Measurements from ENCODE around the gene CC2D2B. TPM values are rescaled to one million over a fixed set of nuclear protein-coding genes. Genes with fewer than 3 reads are reported as not detected.
"Not testable (repeated sequence)": the region's sequence is repeated elsewhere in the genome, so short reads cannot be mapped to it uniquely, and the experiment has no call there.

The CC2D2B gene
- total and polyA plus RNA-seq, 2 experiments from 2014 or later, result 0.24 to 0.92 TPM

DNA sequence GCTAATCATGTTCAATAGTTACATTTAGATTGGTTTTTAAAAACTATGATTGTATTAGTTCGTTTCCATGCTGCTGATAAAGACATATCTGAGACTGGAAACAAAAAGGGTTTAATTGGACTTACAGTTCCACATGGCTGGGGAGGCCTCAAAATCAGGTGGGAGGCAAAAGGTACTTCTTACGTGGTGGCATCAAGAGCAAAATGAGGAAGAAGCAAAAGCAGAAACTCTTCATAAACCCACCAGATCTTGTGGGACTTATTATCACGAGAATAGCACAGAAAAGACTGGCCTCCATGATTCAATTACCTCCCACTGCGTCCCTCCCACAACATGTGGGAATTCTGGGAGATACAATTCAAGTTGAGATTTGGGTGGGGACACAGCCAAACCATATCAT is 34.1 kb upstream of the CC2D2B start (continued):
- TF ChIP-seq, protein P1, sequence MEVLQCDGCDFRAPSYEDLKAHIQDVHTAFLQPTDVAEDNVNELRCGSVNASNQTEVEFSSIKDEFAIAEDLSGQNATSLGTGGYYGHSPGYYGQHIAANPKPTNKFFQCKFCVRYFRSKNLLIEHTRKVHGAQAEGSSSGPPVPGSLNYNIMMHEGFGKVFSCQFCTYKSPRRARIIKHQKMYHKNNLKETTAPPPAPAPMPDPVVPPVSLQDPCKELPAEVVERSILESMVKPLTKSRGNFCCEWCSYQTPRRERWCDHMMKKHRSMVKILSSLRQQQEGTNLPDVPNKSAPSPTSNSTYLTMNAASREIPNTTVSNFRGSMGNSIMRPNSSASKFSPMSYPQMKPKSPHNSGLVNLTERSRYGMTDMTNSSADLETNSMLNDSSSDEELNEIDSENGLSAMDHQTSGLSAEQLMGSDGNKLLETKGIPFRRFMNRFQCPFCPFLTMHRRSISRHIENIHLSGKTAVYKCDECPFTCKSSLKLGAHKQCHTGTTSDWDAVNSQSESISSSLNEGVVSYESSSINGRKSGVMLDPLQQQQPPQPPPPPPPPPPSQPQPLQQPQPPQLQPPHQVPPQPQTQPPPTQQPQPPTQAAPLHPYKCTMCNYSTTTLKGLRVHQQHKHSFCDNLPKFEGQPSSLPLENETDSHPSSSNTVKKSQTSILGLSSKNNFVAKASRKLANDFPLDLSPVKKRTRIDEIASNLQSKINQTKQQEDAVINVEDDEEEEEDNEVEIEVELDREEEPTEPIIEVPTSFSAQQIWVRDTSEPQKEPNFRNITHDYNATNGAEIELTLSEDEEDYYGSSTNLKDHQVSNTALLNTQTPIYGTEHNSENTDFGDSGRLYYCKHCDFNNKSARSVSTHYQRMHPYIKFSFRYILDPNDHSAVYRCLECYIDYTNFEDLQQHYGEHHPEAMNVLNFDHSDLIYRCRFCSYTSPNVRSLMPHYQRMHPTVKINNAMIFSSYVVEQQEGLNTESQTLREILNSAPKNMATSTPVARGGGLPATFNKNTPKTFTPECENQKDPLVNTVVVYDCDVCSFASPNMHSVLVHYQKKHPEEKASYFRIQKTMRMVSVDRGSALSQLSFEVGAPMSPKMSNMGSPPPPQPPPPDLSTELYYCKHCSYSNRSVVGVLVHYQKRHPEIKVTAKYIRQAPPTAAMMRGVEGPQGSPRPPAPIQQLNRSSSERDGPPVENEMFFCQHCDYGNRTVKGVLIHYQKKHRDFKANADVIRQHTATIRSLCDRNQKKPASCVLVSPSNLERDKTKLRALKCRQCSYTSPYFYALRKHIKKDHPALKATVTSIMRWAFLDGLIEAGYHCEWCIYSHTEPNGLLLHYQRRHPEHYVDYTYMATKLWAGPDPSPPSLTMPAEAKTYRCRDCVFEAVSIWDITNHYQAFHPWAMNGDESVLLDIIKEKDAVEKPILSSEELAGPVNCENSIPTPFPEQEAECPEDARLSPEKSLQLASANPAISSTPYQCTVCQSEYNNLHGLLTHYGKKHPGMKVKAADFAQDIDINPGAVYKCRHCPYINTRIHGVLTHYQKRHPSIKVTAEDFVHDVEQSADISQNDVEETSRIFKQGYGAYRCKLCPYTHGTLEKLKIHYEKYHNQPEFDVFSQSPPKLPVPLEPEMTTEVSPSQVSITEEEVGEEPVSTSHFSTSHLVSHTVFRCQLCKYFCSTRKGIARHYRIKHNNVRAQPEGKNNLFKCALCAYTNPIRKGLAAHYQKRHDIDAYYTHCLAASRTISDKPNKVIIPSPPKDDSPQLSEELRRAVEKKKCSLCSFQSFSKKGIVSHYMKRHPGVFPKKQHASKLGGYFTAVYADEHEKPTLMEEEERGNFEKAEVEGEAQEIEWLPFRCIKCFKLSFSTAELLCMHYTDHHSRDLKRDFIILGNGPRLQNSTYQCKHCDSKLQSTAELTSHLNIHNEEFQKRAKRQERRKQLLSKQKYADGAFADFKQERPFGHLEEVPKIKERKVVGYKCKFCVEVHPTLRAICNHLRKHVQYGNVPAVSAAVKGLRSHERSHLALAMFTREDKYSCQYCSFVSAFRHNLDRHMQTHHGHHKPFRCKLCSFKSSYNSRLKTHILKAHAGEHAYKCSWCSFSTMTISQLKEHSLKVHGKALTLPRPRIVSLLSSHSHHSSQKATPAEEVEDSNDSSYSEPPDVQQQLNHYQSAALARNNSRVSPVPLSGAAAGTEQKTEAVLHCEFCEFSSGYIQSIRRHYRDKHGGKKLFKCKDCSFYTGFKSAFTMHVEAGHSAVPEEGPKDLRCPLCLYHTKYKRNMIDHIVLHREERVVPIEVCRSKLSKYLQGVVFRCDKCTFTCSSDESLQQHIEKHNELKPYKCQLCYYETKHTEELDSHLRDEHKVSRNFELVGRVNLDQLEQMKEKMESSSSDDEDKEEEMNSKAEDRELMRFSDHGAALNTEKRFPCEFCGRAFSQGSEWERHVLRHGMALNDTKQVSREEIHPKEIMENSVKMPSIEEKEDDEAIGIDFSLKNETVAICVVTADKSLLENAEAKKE (CRISPR knock-in tag; IDR thresholded peaks at IDR 0.05), result no peak

DNA sequence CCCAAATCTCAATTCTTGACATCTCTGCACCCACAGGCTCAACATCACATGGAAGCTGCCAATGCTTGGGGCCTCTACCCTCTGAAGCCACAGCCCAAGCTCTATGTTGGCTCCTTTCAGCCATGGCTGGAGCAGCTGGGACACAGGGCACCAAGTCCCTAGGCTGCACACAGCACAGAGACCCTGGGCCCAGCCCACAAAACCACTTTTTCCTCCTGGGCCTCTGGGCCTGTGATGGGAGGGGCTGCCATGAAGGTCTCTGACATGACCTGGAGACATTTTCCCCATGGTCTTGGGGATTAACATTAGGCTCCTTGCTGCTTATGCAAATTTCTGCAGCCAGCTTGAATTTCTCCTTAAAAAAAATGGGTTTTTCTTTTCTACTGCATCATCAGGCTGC is 33.0 kb upstream of the CC2D2B start:
- H3K4me1 ChIP-seq (ENCODE audit: insufficient read depth); DNase-seq (ENCODE audit: low spot score); ATAC-seq; H3K4me1 Mint-ChIP-seq; H3K27ac ChIP-seq (ENCODE audit: low read depth); H3K27me3 ChIP-seq (ENCODE audit: insufficient read depth); H4K20me1 ChIP-seq (replicated peaks; ENCODE audit: insufficient read depth); H3K9me2 ChIP-seq (ENCODE audit: insufficient read depth); H3K27ac Mint-ChIP-seq; H3K4me2 ChIP-seq; H3K36me3 ChIP-seq (ENCODE audit: insufficient read depth); H2AFZ ChIP-seq; H3K4me3 ChIP-seq; H3K4me3 Mint-ChIP-seq; H3F3A ChIP-seq (replicated peaks; ENCODE audit: low read depth); H3K27me3 Mint-ChIP-seq (ENCODE audit: insufficient read depth, low read depth, poor library complexity); H3K79me2 ChIP-seq (replicated peaks; ENCODE audit: insufficient read depth): not testable (repeated sequence)
- Mint-ChIP-seq H3K9me3 (peaks cover 25% of the 10 kb centered on the region), H3K36me3 (ENCODE audit: low read depth) (peaks cover 52% of the 10 kb centered on the region)

DNA sequence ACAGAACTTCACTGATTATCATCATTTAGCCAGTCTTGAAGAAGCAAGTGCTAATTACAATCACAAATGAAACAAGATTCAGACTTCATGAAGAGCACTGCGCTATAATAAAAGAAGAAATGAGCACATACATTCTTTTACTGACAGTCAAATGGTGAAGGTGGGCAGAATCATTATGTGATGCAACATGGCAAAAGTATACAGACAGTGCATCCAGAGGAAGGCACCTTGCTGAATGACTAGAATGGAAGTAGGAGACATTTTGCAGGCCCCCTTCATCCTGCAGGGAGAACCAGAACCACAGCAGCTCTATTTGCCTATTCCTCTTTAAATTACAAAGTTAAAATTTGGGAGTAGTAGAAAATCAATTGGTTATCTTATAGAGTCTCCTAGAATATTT is 31.0 kb upstream of the CC2D2B start:
- peaks cover 29% of the 10 kb centered on the region for H3K9me3 Mint-ChIP-seq
- Histone ChIP-seq H3K27me3 (ENCODE audit: insufficient read depth) (no peaks in the 10 kb centered on the region), H3K9me2 (ENCODE audit: insufficient read depth) (no peaks in the 10 kb centered on the region), H4K20me1 (replicated peaks; ENCODE audit: insufficient read depth) (no peaks in the 10 kb centered on the region), H3K4me1 (ENCODE audit: insufficient read depth) (no peaks in the 10 kb centered on the region), H3F3A (replicated peaks; ENCODE audit: low read depth) (no peaks in the 10 kb centered on the region), H2AFZ (no peak overlapping the region), H3K4me2 (no peak overlapping the region), H3K79me2 (replicated peaks; ENCODE audit: insufficient read depth) (no peaks in the 10 kb centered on the region), H3K36me3 (ENCODE audit: insufficient read depth) (no peaks in the 10 kb centered on the region; the same call in none of the 2 replicates), H3K27ac (ENCODE audit: low read depth) (no peak overlapping the region), H3K4me3 (no peak overlapping the region)
- no peak overlapping the region for H3K4me3 Mint-ChIP-seq
- DNase-seq (ENCODE audit: low spot score) (no peak), ATAC-seq (no peak)
- TF ChIP-seq, protein P2, sequence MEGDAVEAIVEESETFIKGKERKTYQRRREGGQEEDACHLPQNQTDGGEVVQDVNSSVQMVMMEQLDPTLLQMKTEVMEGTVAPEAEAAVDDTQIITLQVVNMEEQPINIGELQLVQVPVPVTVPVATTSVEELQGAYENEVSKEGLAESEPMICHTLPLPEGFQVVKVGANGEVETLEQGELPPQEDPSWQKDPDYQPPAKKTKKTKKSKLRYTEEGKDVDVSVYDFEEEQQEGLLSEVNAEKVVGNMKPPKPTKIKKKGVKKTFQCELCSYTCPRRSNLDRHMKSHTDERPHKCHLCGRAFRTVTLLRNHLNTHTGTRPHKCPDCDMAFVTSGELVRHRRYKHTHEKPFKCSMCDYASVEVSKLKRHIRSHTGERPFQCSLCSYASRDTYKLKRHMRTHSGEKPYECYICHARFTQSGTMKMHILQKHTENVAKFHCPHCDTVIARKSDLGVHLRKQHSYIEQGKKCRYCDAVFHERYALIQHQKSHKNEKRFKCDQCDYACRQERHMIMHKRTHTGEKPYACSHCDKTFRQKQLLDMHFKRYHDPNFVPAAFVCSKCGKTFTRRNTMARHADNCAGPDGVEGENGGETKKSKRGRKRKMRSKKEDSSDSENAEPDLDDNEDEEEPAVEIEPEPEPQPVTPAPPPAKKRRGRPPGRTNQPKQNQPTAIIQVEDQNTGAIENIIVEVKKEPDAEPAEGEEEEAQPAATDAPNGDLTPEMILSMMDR (conservative IDR thresholded peaks at IDR 0.05; ENCODE audit: low read depth in 2 of 2), result no peak
- TF ChIP-seq, protein P3, sequence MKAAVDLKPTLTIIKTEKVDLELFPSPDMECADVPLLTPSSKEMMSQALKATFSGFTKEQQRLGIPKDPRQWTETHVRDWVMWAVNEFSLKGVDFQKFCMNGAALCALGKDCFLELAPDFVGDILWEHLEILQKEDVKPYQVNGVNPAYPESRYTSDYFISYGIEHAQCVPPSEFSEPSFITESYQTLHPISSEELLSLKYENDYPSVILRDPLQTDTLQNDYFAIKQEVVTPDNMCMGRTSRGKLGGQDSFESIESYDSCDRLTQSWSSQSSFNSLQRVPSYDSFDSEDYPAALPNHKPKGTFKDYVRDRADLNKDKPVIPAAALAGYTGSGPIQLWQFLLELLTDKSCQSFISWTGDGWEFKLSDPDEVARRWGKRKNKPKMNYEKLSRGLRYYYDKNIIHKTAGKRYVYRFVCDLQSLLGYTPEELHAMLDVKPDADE (IDR thresholded peaks at IDR 0.05), result no peak
- no peak for TF ChIP-seq CREB1 (CRISPR knock-in tag; IDR thresholded peaks at IDR 0.05; ENCODE audit: low read depth)
- H3K27me3 Mint-ChIP-seq (ENCODE audit: insufficient read depth, low read depth, poor library complexity), result no peaks in the 10 kb centered on the region
- H3K27ac Mint-ChIP-seq, result no peak overlapping the region
- H3K36me3 Mint-ChIP-seq (ENCODE audit: low read depth), result peaks cover 66% of the 10 kb centered on the region
- H3K4me1 Mint-ChIP-seq, result no peaks in the 10 kb centered on the region

All from GM23338 (cell line).